ENCODE data around the gene NDUFA13. TPM values are rescaled to one million over a fixed set of nuclear protein-coding genes. Genes with fewer than 3 reads are reported as not detected.

The NDUFA13 gene
- total RNA-seq, 1 donor from 2014 or later = 218 TPM

- DNase-seq (no peak), ATAC-seq (no peak)
- Histone ChIP-seq H3K4me1 (no peaks in the 10 kb centered on the region), H3K27ac (no peak overlapping the region), H3K9me3 (no peaks in the 10 kb centered on the region), H3K36me3 (peaks cover 61% of the 10 kb centered on the region), H3K27me3 (ENCODE audit: low read depth) (no peaks in the 10 kb centered on the region), H3K4me3 (no peak overlapping the region)
- no peak for TF ChIP-seq CTCF (IDR thresholded peaks at IDR 0.05)
- intact Hi-C loops (cut with DNase I) = no loop called here
Observed at GRCh38 chr19:19525611-19526380, 9.8 kb downstream of the NDUFA13 start.

GRCh38 chr19:19526581-19527370 is 10.8 kb downstream of the NDUFA13 start:
- no peak for TF ChIP-seq CTCF (IDR thresholded peaks at IDR 0.05)
- Histone ChIP-seq H3K4me3 (no peak overlapping the region), H3K4me1 (no peaks in the 10 kb centered on the region), H3K27ac (no peak overlapping the region), H3K9me3 (no peaks in the 10 kb centered on the region), H3K27me3 (ENCODE audit: low read depth) (no peaks in the 10 kb centered on the region), H3K36me3 (peaks cover 58% of the 10 kb centered on the region)
- DNase-seq (no peak), ATAC-seq (no peak)
- intact Hi-C loops (cut with DNase I) = no loop called here

GRCh38 chr19:19527371-19527656 is 11.3 kb downstream of the NDUFA13 start:
- Histone ChIP-seq H3K27ac (no peak overlapping the region), H3K4me3 (no peak overlapping the region), H3K36me3 (peaks cover 53% of the 10 kb centered on the region), H3K9me3 (no peaks in the 10 kb centered on the region), H3K27me3 (ENCODE audit: low read depth) (no peaks in the 10 kb centered on the region), H3K4me1 (peaks cover 3% of the 10 kb centered on the region)
- DNase-seq = no peak
- intact Hi-C loops (cut with DNase I) = no loop called here
- no peak for ATAC-seq
- no peak for TF ChIP-seq CTCF (IDR thresholded peaks at IDR 0.05)

GRCh38 chr19:19527674-19528625 is 11.9 kb downstream of the NDUFA13 start:
- no peak for TF ChIP-seq CTCF (IDR thresholded peaks at IDR 0.05)
- intact Hi-C loops (cut with DNase I) = no loop called here
- no peak overlapping the region for H3K27ac ChIP-seq
- H3K4me3 ChIP-seq = no peak overlapping the region
- H3K27me3 ChIP-seq (ENCODE audit: low read depth) = no peaks in the 10 kb centered on the region
- peaks cover 53% of the 10 kb centered on the region for H3K36me3 ChIP-seq
- ATAC-seq (no peak), DNase-seq (no peak)
- peaks cover 6% of the 10 kb centered on the region for H3K4me1 ChIP-seq
- no peaks in the 10 kb centered on the region for H3K9me3 ChIP-seq

GRCh38 chr19:19528721-19529490 is 12.9 kb downstream of the NDUFA13 start, which contains the start of gene YJEFN3:
Gene YJEFN3 (plus strand): TSS chr19:19528911. CDS start chr19:19528933, 22 bp downstream.
- Histone ChIP-seq H3K27ac (no peak within 1 kb of the TSS), H3K27me3 (ENCODE audit: low read depth) (no peaks in the 10 kb centered on the region), H3K36me3 (peaks cover 44% of the 10 kb centered on the region), H3K4me3 (no peak within 1 kb of the TSS), H3K4me1 (peaks cover 6% of the 10 kb centered on the region), H3K9me3 (no peaks in the 10 kb centered on the region)
- intact Hi-C loops (cut with DNase I) = no loop called here
- ATAC-seq = no peak
- TF ChIP-seq CTCF (IDR thresholded peaks at IDR 0.05) = no peak
- no peak for DNase-seq
